SK-N-SH (cell line): ENCODE measurements around the gene ERN1. TPM values are rescaled to one million over a fixed set of nuclear protein-coding genes. Genes with fewer than 3 reads are reported as not detected.

ENCODE experiments used
- CTCF ChIA-PET: fragments of 300-600, 350-600 bp; formaldehyde crosslinking; extraction: SDS; loops from one replicate; lab custom pipeline; 2021; lab: Yijun Ruan, JAX
- POLR2A ChIA-PET: fragments of 350-600 bp; sonication (Branson Sonifier 250); formaldehyde crosslinking; extraction: SDS; loops from one replicate; lab custom pipeline; 2020; ENCODE audit warnings: antibody characterized with exemption, inconsistent platforms; lab: Yijun Ruan, JAX
- DNase-seq: peaks from one replicate; pipeline ENCODE4 v3.0.0; 2012
- H2AFZ ChIP-seq: fragments of 200-600 bp; sonication (generic); 2 replicates; pipeline ENCODE4 v1.8.1; 2016; ENCODE audit warnings: antibody characterized with exemption, mild to moderate bottlenecking, low read depth
- H3F3A ChIP-seq: fragments of 200-600 bp; sonication (generic); replicated peaks from 2 replicates; pipeline ENCODE3; 2016; ENCODE audit warnings: antibody characterized with exemption, mild to moderate bottlenecking; ENCODE audit not compliant: insufficient read depth
- H3K27ac ChIP-seq, 2 experiments: fragments of 200-500 bp in 1 of 2; fragments of 200-600 bp in 1 of 2; sonication (Bioruptor generic) in 1 of 2; sonication (generic), shearing (Covaris generic) in 1 of 2; 2 replicates each; pipeline versions ENCODE4 v1.5.1 to v1.6.1; 2014 to 2016; ENCODE audit warnings: low read depth in 2 of 2, inconsistent platforms in 1 of 2, low read length in 1 of 2, mild to moderate bottlenecking in 1 of 2, mixed read lengths in 1 of 2
- H3K27me3 ChIP-seq: fragments of 200-600 bp; sonication (generic), shearing (Covaris generic); 2 replicates; pipeline ENCODE4 v1.6.1; 2016; ENCODE audit warnings: mixed run types; ENCODE audit not compliant: insufficient read depth
- H3K36me3 ChIP-seq, 2 experiments: fragments of 200-500 bp in 1 of 2; fragments of 200-600 bp in 1 of 2; sonication (Bioruptor generic) in 1 of 2; sonication (generic) in 1 of 2; replicated peaks in 1 of 2; 2 replicates each; pipeline versions ENCODE3 to v1.5.1; 2014 to 2016; ENCODE audit warnings: low read length in 1 of 2, mild to moderate bottlenecking in 1 of 2; ENCODE audit not compliant: insufficient read depth in 2 of 2, control insufficient read depth in 1 of 2
- H3K4me1 ChIP-seq, 2 experiments: fragments of 200-500 bp in 1 of 2; fragments of 200-600 bp in 1 of 2; sonication (Bioruptor generic) in 1 of 2; sonication (generic), shearing (Covaris generic) in 1 of 2; 2 replicates each; pipeline versions ENCODE4 v1.5.1 to v1.6.1; 2014 to 2016; ENCODE audit warnings: low read depth in 1 of 2, low read length in 1 of 2, mixed run types in 1 of 2; ENCODE audit not compliant: insufficient read depth in 2 of 2, control insufficient read depth in 1 of 2
- H3K4me2 ChIP-seq: fragments of 200-600 bp; sonication (generic), shearing (Covaris generic); 2 replicates; pipeline ENCODE4 v1.6.1; 2017; ENCODE audit warnings: mixed run types
- H3K4me3 ChIP-seq, 2 experiments: fragments of 200-500 bp in 1 of 2; fragments of 200-600 bp in 1 of 2; sonication (Bioruptor generic) in 1 of 2; sonication (generic), shearing (Covaris generic) in 1 of 2; 2 replicates each; pipeline versions ENCODE4 v1.5.1 to v1.8.1; 2014 to 2016; ENCODE audit warnings: low read depth in 2 of 2, inconsistent platforms in 1 of 2, low read length in 1 of 2, mild to moderate bottlenecking in 1 of 2, mixed read lengths in 1 of 2, moderate library complexity in 1 of 2
- H3K79me2 ChIP-seq: fragments of 200-600 bp; sonication (generic); 2 replicates; pipeline ENCODE4 v1.8.1; 2017; ENCODE audit warnings: mild to moderate bottlenecking; ENCODE audit not compliant: insufficient read depth
- H3K9ac ChIP-seq: fragments of 200-600 bp; sonication (generic); 2 replicates; pipeline ENCODE4 v1.6.1; 2017; ENCODE audit warnings: mixed run types
- H3K9me2 ChIP-seq: fragments of 200-600 bp; sonication (generic); 2 replicates; pipeline ENCODE4 v1.6.1; 2017; ENCODE audit warnings: mixed run types
- H3K9me3 ChIP-seq: fragments of 200-600 bp; sonication (generic); 2 replicates; pipeline ENCODE4 v1.6.1; 2017; ENCODE audit warnings: mixed run types, mild to moderate bottlenecking, moderate library complexity
- H4K20me1 ChIP-seq: fragments of 200-600 bp; sonication (generic); 2 replicates; pipeline ENCODE4 v1.6.1; 2017; ENCODE audit warnings: mild to moderate bottlenecking, mixed run types; ENCODE audit not compliant: insufficient read depth
- CTCF ChIP-seq: fragments of 200-600 bp; sonication (generic); IDR thresholded peaks from 2 replicates; pipeline ENCODE4 v1.6.1; 2017; ENCODE audit warnings: antibody characterized with exemption, mild to moderate bottlenecking, moderate library complexity
- ELF1 ChIP-seq: IDR thresholded peaks from 2 replicates; pipeline ENCODE4 v1.4.0; 2012
- EP300 ChIP-seq, 2 experiments: IDR thresholded peaks; 2 replicates each; pipeline versions ENCODE4 v1.4.0 to v1.6.1; 2012; ENCODE audit warnings: borderline replicate concordance in 1 of 2, low read depth in 1 of 2, low read length in 1 of 2
- EZH2phosphoT487 ChIP-seq: fragments of 200-600 bp; sonication (generic); IDR thresholded peaks from 2 replicates; pipeline ENCODE4 v1.6.1; 2017; ENCODE audit warnings: low read depth, mixed run types, mild to moderate bottlenecking, antibody characterized with exemption, moderate library complexity, borderline replicate concordance
- FOXJ3 ChIP-seq: sonication (generic); formaldehyde crosslinking; IDR thresholded peaks from 2 replicates; pipeline ENCODE4 v1.5.1; 2020; ENCODE audit warnings: mild to moderate bottlenecking, missing genetic modification reagents
- GATA2 ChIP-seq: sonication (generic); formaldehyde crosslinking; IDR thresholded peaks from 2 replicates; pipeline ENCODE4 v1.5.0; 2020; ENCODE audit warnings: mild to moderate bottlenecking, missing genetic modification reagents
- IRF3 ChIP-seq: fragments of 150-350 bp; IDR thresholded peaks from 2 replicates; pipeline ENCODE4 v1.6.1; 2016; ENCODE audit warnings: mild to moderate bottlenecking, low read depth, low read length
- JUND ChIP-seq: IDR thresholded peaks from 2 replicates; pipeline ENCODE4 v1.4.0; 2012
- MEF2A ChIP-seq: IDR thresholded peaks from 2 replicates; pipeline ENCODE4 v1.4.0; 2012; ENCODE audit warnings: low read depth, borderline replicate concordance
- NFIC ChIP-seq: IDR thresholded peaks from 2 replicates; pipeline ENCODE4 v1.4.0; 2012; ENCODE audit warnings: borderline replicate concordance
- PBX3 ChIP-seq: IDR thresholded peaks from 2 replicates; pipeline ENCODE4; 2012
- POLR2AphosphoS5 ChIP-seq: IDR thresholded peaks from 2 replicates; pipeline ENCODE4 v1.6.1; 2012; ENCODE audit warnings: low read depth, low read length
- RAD21 ChIP-seq: IDR thresholded peaks from 2 replicates; pipeline ENCODE4 v1.6.1; 2012; ENCODE audit warnings: mild to moderate bottlenecking, low read length
- SIN3A ChIP-seq: IDR thresholded peaks from 2 replicates; pipeline ENCODE4 v1.6.1; 2012; ENCODE audit warnings: low read depth, mild to moderate bottlenecking, low read length, moderate library complexity, borderline replicate concordance
- TAF1 ChIP-seq: IDR thresholded peaks from 2 replicates; pipeline ENCODE4 v1.6.1; 2012; ENCODE audit warnings: low read depth, mild to moderate bottlenecking, low read length, moderate library complexity, borderline replicate concordance
- TCF12 ChIP-seq: IDR thresholded peaks from 2 replicates; pipeline ENCODE4 v1.4.0; 2012
- TEAD4 ChIP-seq: IDR thresholded peaks from 2 replicates; pipeline ENCODE4 v1.4.0; 2012; ENCODE audit warnings: mild to moderate bottlenecking, borderline replicate concordance; ENCODE audit not compliant: insufficient read depth
- USF1 ChIP-seq: IDR thresholded peaks from 2 replicates; pipeline ENCODE4 v1.4.0; 2012; ENCODE audit warnings: low read depth, borderline replicate concordance
- YY1 ChIP-seq: IDR thresholded peaks from 2 replicates; pipeline ENCODE4 v1.4.0; 2012; ENCODE audit warnings: low read depth, mild to moderate bottlenecking
- ZBTB33 ChIP-seq: IDR thresholded peaks from 2 replicates; pipeline ENCODE4 v1.4.0; 2012; ENCODE audit warnings: low read depth, borderline replicate concordance
- WGBS: methylation state at CpG from one replicate; pipeline ENCODE4 v1.1.6; 2017; ENCODE audit warnings: low lambda C conversion rate; 5-methylcytosine and 5-hydroxymethylcytosine counted together
- polyA plus RNA-seq, 3 experiments: library from polyadenylated mRNA; depleted of rRNA; stranded (reverse); fragments of >200 nt; gene quantifications; 2 replicates each; pipeline ENCODE4 v1.2.3, GENCODE V29; 2012

The ERN1 gene
- polyA plus RNA-seq, 1 of the 3 experiments (the other 2 are of a cell fraction), result 7.3 TPM

- Histone ChIP-seq H3K4me2 (no peak overlapping the region), H3F3A (no peaks in the 10 kb centered on the region), H3K79me2 (no peaks in the 10 kb centered on the region), H3K9ac (no peak overlapping the region), H4K20me1 (no peaks in the 10 kb centered on the region), H3K9me2 (no peaks in the 10 kb centered on the region), H3K4me1 (no peaks in the 10 kb centered on the region), H2AFZ (no peak overlapping the region), H3K27ac (no peak overlapping the region), H3K27me3 (no peaks in the 10 kb centered on the region), H3K9me3 (no peaks in the 10 kb centered on the region), H3K36me3 (no peaks in the 10 kb centered on the region), H3K4me3 (no peak overlapping the region)
- WGBS, result 87% methylated on average over 5 of the region's 5 CpGs
- POLR2A ChIA-PET, result no interaction called here
- no peak for DNase-seq
- no peak for TF ChIP-seq ZBTB33
- TF ChIP-seq SIN3A, result no peak
- no peak for TF ChIP-seq NFIC
- TF ChIP-seq PBX3, result no peak
- CTCF ChIA-PET, result interaction anchor here (0.8 to 0.9 kb wide), 2 partner anchors 27 to 82 kb away, joined by 3 read pairs; no protein-coding TSS in a partner anchor
Observed at GRCh38 chr17:64107500-64108236, 22.3 kb downstream of the ERN1 start.

GRCh38 chr17:64106918-64107317 is 23.0 kb downstream of the ERN1 start:
- CTCF ChIA-PET, result no interaction called here
- Histone ChIP-seq H3K4me1 (no peaks in the 10 kb centered on the region), H3K79me2 (no peaks in the 10 kb centered on the region)
- no peak for TF ChIP-seq JUND
- no peak for TF ChIP-seq CTCF
- TF ChIP-seq FOXJ3 (CRISPR knock-in tag), result no peak
- TF ChIP-seq ELF1, result no peak
- no peak for TF ChIP-seq TAF1
- no peak for TF ChIP-seq RAD21
- TF ChIP-seq EZH2phosphoT487, result no peak
- no peak for TF ChIP-seq IRF3
- no peak for TF ChIP-seq TCF12
- no peak for TF ChIP-seq GATA2 (CRISPR knock-in tag)
- no peak for TF ChIP-seq PBX3
- no peak for TF ChIP-seq YY1
- no peak for TF ChIP-seq EP300 (IDR thresholded peaks at IDR 0.05; ENCODE audit: borderline replicate concordance in 1 of 2, low read depth in 1 of 2, low read length in 1 of 2)
- no peak for TF ChIP-seq MEF2A
- TF ChIP-seq TEAD4, result no peak
- TF ChIP-seq USF1, result no peak
- no peak for TF ChIP-seq POLR2AphosphoS5

More at GRCh38 chr17:64106918-64107317, 23.0 kb downstream of the ERN1 start:
- Histone ChIP-seq H4K20me1 (no peaks in the 10 kb centered on the region), H3K4me2 (no peak overlapping the region), H3K36me3 (no peaks in the 10 kb centered on the region), H3K9me3 (no peaks in the 10 kb centered on the region), H3K4me3 (no peak overlapping the region), H2AFZ (no peak overlapping the region), H3K27ac (no peak overlapping the region), H3K27me3 (no peaks in the 10 kb centered on the region), H3K9me2 (no peaks in the 10 kb centered on the region), H3K9ac (no peak overlapping the region), H3F3A (no peaks in the 10 kb centered on the region)
- DNase-seq, result no peak
- POLR2A ChIA-PET, result interaction anchor here (0.6 kb wide), 1 partner anchor 23 kb away, joined by 3 read pairs; no protein-coding TSS in a partner anchor
- 98% methylated on average over 3 of the region's 3 CpGs for WGBS
